ENCODE results near the gene ARF1. TPM values are rescaled to one million over a fixed set of nuclear protein-coding genes. Genes with fewer than 3 reads are reported as not detected.

Gene ARF1
- polyA plus RNA-seq, 1 experiment = 933 TPM

DNA sequence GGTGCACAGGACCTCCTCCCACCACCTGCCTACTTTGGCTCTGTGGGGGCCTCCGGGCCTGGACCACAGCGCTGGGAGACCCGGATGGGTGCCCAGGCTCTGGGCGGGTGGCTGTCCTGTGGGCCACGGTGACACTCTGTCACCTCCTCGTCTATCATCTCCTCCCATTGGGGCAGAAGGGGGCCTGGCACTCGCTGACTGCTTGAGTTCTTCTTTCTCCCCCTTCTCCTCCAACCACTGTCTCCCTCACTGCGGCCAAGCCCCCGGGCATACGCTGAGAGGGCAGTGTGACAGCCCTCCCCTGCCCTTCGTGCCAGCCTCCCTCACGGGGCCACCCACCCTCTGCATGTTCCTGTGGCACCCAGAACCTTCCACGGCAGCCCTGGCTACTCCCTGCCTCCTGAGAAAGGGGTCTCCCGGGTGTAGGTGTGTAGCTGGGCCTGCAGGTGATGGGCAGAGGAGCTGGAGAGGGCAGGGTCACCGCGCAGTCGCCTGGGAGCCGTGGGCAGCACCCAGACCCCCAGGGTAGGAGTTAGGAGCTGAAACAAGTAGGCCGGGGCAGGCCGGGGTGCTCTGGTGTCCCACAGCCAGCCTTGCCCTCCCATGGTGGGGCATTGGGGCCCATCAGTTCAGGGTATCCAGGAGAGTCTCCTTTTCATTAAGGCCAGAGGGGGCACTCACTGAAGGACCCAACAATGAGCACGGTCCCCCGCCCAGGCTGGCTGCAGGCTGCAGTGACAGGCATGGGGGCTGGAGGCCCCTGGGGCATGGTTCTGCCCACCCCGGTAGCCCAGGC, 9.2 kb upstream of the ARF1 start:
- Histone ChIP-seq H3K27me3 (ENCODE audit: control insufficient read depth, insufficient read depth, low read length) (no peaks in the 10 kb centered on the region), H3K4me3 (ENCODE audit: low read depth, low read length) (no peak overlapping the region), H3K36me3 (ENCODE audit: control insufficient read depth, insufficient read depth, low read length) (no peaks in the 10 kb centered on the region)
- CTCF ChIA-PET = interaction anchor here (1.9 kb wide), 1 partner anchor 69 kb away, joined by 9 read pairs; no protein-coding TSS in a partner anchor
- no peak for DNase-seq (ENCODE audit: low read depth)
- POLR2A ChIA-PET = no interaction called here
- TF ChIP-seq, protein P1, sequence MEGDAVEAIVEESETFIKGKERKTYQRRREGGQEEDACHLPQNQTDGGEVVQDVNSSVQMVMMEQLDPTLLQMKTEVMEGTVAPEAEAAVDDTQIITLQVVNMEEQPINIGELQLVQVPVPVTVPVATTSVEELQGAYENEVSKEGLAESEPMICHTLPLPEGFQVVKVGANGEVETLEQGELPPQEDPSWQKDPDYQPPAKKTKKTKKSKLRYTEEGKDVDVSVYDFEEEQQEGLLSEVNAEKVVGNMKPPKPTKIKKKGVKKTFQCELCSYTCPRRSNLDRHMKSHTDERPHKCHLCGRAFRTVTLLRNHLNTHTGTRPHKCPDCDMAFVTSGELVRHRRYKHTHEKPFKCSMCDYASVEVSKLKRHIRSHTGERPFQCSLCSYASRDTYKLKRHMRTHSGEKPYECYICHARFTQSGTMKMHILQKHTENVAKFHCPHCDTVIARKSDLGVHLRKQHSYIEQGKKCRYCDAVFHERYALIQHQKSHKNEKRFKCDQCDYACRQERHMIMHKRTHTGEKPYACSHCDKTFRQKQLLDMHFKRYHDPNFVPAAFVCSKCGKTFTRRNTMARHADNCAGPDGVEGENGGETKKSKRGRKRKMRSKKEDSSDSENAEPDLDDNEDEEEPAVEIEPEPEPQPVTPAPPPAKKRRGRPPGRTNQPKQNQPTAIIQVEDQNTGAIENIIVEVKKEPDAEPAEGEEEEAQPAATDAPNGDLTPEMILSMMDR (IDR thresholded peaks at IDR 0.05; ENCODE audit: insufficient read depth, low read depth, low read length) = no peak

DNA sequence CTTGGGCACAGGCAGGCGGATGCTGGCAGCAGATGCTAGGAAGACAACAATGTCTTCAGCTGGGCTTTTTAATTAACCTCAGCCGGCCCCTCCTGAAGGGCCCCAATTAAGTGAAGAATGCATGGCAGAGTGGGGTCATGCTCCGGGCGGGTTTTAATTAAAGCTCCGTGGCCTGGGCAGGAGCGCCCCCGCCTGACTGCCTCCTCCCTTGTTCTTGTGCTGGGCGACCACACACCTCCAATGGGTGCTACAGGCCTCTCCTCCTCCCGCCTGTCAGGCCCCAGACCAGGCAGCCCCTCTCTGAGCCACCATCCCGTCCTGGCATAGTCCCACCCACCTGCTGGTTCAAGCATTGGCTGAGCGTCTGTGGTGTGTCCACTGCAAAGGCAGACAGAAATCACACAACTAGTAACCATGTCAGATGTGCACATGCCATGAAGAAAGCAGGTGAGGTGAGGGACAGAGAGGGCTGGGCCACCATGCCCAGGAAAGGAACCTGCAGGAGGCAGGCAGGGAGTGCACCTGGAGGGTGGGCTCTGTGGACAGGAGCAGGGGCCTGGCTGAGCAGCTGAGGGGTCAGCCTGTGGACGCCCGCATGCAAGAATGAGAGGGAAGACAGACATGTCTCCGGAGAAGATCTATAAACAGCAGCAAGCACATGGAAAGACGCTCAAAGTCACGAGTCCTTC, 8.5 kb upstream of the ARF1 start:
- no peak for DNase-seq (ENCODE audit: low read depth)
- CTCF ChIA-PET = interaction anchor here (1.1 to 1.9 kb wide), 2 partner anchors 70 to 75 kb away, joined by 3 to 9 read pairs; no protein-coding TSS in a partner anchor
- Histone ChIP-seq H3K27me3 (ENCODE audit: control insufficient read depth, insufficient read depth, low read length) (no peaks in the 10 kb centered on the region), H3K36me3 (ENCODE audit: control insufficient read depth, insufficient read depth, low read length) (no peaks in the 10 kb centered on the region), H3K4me3 (ENCODE audit: low read depth, low read length) (no peak overlapping the region)
- POLR2A ChIA-PET = no interaction called here
- TF ChIP-seq, protein P1 (IDR thresholded peaks at IDR 0.05; ENCODE audit: insufficient read depth, low read depth, low read length) = peak; percentile 35

DNA sequence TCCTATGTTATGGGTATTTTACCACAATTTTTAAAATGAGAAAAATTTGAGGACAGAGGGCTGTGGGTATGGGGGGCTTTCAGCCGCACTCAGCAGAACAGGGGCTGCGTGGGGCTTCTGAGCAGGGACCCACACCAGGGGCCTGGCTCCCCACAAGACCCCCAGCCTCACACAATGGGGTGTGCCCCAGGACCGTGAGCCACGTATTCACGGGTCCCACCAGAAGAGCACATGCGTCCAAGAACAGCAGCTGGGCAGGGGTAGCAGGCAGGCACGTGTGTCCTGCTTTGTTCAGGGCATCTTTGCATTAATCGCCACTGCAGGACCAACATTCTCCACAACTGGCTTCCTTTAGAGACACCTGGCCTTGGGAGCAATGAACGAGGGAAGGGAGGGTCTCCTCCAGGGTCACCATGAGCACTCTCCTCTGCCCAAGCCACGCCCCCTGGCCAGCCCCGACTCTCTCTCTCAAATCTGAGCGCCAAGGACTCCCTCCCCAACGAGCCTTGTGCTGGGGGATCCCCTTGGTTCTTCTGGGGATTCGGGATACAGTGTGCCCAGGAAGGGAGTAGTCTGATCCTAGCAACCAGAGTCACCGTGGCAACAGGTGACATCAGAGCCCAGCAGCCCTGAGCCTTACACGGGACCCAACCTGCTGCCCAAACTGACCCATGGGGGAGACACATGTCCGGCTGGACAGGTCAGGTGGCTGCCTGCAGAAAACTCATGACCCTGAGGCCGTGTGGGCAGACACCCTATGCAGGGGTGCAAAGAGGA, 7.4 kb upstream of the ARF1 start:
- H3K27me3 ChIP-seq (ENCODE audit: control insufficient read depth, insufficient read depth, low read length) = no peaks in the 10 kb centered on the region
- CTCF ChIA-PET = interaction anchor here (1.1 to 1.9 kb wide), 2 partner anchors 71 to 76 kb away, joined by 3 to 9 read pairs; no protein-coding TSS in a partner anchor

DNA sequence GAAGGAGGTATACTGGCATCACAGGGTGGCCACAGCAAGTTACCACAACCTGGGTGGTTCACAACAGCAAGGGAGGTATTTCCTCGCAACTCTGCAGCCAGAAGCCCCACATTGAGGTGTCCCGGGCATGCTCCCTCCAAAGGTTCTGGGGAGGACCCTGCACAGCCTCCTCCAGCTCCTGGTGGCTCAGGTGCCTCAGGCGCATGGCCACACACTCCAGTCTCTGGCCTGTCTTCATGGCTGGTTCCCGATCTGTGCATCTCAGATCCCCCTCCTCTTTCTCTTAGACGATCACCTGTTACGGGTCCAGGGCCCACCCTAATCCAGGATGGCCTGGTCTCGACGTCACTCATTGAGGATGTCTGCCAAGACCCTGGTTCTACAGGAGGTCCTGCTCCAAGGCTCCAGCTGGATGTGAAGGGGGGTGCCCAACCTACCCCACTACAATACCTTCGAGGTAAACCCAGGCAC, 6.7 kb upstream of the ARF1 start:
- Histone ChIP-seq H3K36me3 (ENCODE audit: control insufficient read depth, insufficient read depth, low read length) (no peaks in the 10 kb centered on the region), H3K27me3 (ENCODE audit: control insufficient read depth, insufficient read depth, low read length) (no peaks in the 10 kb centered on the region), H3K4me3 (ENCODE audit: low read depth, low read length) (no peak overlapping the region)
- TF ChIP-seq, protein P1 (IDR thresholded peaks at IDR 0.05; ENCODE audit: insufficient read depth, low read depth, low read length) = no peak
- DNase-seq (ENCODE audit: low read depth) = no peak
- ChIA-PET CTCF (interaction anchor here (3.4 kb wide), 1 partner anchor 76 kb away, joined by 12 read pairs; no protein-coding TSS in a partner anchor), POLR2A (no interaction called here)

More for the DNA sequence above, 7.4 kb upstream of the ARF1 start:
- no peak overlapping the region for H3K4me3 ChIP-seq (ENCODE audit: low read depth, low read length)
- H3K36me3 ChIP-seq (ENCODE audit: control insufficient read depth, insufficient read depth, low read length) = no peaks in the 10 kb centered on the region
- TF ChIP-seq, protein P1 (IDR thresholded peaks at IDR 0.05; ENCODE audit: insufficient read depth, low read depth, low read length) = no peak
- POLR2A ChIA-PET = no interaction called here
- no peak for DNase-seq (ENCODE audit: low read depth)
